Fibroblast of lung (primary cell): Measurements from ENCODE around the gene CHN1.

Experiments
- CTCF ChIP-seq, 2 donors: IDR thresholded peaks in 1 of 2; conservative IDR thresholded peaks in 1 of 2; 1 replicate in 1 of 2; 2 replicates in 1 of 2; pipeline ENCODE4 v1.5.1; 2011 to 2012; ENCODE audit warnings: low read length in 2 of 2, control low read depth in 1 of 2, inconsistent platforms in 1 of 2, low read depth in 1 of 2, mild to moderate bottlenecking in 1 of 2
- EZH2 ChIP-seq: IDR thresholded peaks from 2 replicates; pipeline ENCODE4 v1.5.1; 2012; ENCODE audit warnings: low read length, control low read depth, mild to moderate bottlenecking; ENCODE audit errors: missing control alignments

GRCh38 chr2:174877301-174877700 lies 127.9 kb downstream of the CHN1 start:
- no peak for TF ChIP-seq CTCF (conservative IDR thresholded peaks at IDR 0.05 in 1 of 2, IDR thresholded peaks at IDR 0.05 in 1 of 2; ENCODE audit: low read depth in 1 of 2, low read length in 2 of 2)
- no peak for TF ChIP-seq EZH2
